Stomach smooth muscle (tissue), 2 donors: Measurements from ENCODE around the gene RHBDL1.
"Not testable (repeated sequence)": the region's sequence is repeated elsewhere in the genome, so short reads cannot be mapped to it uniquely, and the experiment has no call there.

Experiments
- H3K27ac ChIP-seq: one replicate; pipeline ENCODE4 v1.7.0; 2013; ENCODE audit warnings: mild to moderate bottlenecking, low read length, inconsistent platforms
- H3K27me3 ChIP-seq, 2 donors: one replicate each; pipeline ENCODE4 v1.7.0; 2013; ENCODE audit warnings: low read length in 2 of 2; ENCODE audit not compliant: insufficient read depth in 2 of 2, control insufficient read depth in 1 of 2
- H3K36me3 ChIP-seq, 2 donors: one replicate each; pipeline ENCODE4 v1.7.0; 2013; ENCODE audit warnings: low read length in 2 of 2; ENCODE audit not compliant: control insufficient read depth in 2 of 2, insufficient read depth in 2 of 2
- H3K4me1 ChIP-seq: one replicate; pipeline ENCODE4 v1.7.0; 2013; ENCODE audit warnings: low read length; ENCODE audit not compliant: control insufficient read depth, insufficient read depth
- H3K4me3 ChIP-seq, 2 donors: one replicate each; pipeline ENCODE4 v1.7.0; 2013; ENCODE audit warnings: low read length in 2 of 2
- H3K9ac ChIP-seq, 2 donors: one replicate each; pipeline ENCODE4 v1.7.0; 2013; ENCODE audit warnings: low read length in 2 of 2, mild to moderate bottlenecking in 1 of 2
- H3K9me3 ChIP-seq, 2 donors: one replicate each; pipeline ENCODE4 v1.7.0; 2013; ENCODE audit warnings: low read length in 2 of 2; ENCODE audit not compliant: control insufficient read depth in 2 of 2
- donor health status: healthy.
- donor health status: Pancreatic carcinoma.

RHBDL1 gene

DNA sequence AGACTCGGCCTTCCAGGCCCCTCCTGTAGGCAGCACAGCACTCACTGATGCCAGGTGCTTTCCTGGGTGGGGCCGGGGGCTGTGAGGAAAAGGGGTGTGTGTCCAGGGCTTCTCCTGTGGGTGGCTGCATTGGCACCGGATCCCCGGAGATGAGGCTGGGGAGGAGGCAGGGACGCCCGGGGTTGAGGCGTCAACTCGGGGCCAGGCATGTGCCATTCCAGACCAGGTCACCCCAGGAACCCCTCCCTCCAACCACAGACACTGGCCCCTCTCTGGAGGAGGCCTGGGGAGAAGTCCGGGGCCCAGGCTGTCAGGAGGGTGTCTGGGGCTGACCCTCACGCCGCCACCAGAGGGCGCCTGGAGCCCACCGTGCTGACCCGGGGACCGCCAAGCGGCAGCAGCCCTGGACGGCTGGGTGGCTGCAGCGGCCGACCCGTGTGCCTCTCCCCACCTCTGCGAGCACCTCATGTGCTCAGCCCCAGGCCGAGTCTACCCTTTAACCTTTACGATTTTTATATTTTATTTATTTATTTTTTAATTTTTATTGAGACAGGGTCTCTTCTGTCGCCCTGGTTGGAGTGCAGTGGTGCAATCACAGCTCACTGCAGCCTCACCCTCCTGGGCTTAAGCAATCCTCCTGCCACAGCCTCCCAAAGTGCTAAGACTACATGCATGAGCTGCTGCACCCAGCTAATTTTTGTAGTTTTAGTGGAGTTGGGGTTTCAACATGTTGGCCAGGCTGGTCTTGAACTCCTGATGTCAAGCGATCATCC lies 36.3 kb downstream of the RHBDL1 start:
- H3K9ac ChIP-seq = no peak overlapping the region

DNA sequence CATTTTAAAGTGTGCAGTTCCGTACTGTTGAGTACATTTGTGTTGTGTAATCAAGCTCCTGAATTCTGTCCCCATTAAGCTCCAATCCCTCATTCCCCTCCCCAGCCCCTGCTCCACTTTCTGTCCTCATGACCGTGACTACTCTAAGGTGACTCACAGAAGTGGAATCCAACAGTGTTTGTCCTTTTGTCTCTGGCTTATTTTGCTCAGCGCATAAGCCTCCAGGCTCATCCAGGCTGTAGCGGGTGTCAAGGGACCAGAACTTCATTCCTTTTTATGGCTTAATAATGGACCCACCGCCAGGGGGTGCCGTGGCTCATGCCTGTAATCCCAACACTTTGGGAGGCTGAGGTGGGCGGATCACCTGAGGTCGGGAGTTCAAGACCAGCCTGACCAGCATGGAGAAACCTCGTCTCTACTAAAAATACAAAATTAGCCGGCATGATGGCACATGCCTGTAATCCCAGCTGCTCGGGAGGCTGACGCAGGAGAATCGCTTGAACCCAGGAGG lies 37.3 kb downstream of the RHBDL1 start:
- Histone ChIP-seq H3K4me1 (peaks cover 40% of the 10 kb centered on the region), H3K27me3 (peaks cover 38 to 49% of the 10 kb centered on the region in 2 donors)

More for the DNA sequence above, 36.3 kb downstream of the RHBDL1 start:
- peaks cover 46 to 53% of the 10 kb centered on the region in 2 donors for H3K27me3 ChIP-seq
- no peak overlapping the region for H3K4me3 ChIP-seq
- no peaks in the 10 kb centered on the region for H3K36me3 ChIP-seq
- H3K27ac ChIP-seq = no peak overlapping the region
- no peaks in the 10 kb centered on the region for H3K9me3 ChIP-seq
- peaks cover 35% of the 10 kb centered on the region for H3K4me1 ChIP-seq

DNA sequence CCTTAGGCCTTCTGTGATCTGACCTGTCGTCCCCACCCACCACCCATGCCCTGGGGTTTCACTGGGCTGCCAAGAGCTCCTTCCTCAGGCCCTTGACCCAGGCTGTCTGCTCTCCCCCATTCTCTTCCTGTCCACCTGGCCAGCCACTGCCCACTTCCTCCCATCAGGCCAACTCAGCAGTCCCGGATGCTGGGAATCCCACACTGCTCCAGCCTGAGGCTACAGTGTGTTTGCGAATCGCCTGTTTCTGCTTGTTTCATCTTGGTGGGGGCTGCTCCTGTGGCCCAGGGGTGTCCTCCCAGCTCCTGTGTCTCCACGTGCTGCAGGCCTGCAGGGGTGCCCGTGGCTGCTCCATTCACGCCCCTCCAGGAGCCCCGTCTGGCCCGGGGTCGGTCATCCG lies 38.6 kb downstream of the RHBDL1 start:
- peaks cover 44% of the 10 kb centered on the region for H3K4me1 ChIP-seq
- no peak overlapping the region for H3K27ac ChIP-seq
- no peaks in the 10 kb centered on the region for H3K9me3 ChIP-seq
- H3K9ac ChIP-seq = no peak overlapping the region
- H3K27me3 ChIP-seq = peaks cover 25 to 37% of the 10 kb centered on the region in 2 donors
- H3K4me3 ChIP-seq = no peak overlapping the region
- no peaks in the 10 kb centered on the region for H3K36me3 ChIP-seq

More for the DNA sequence above, 37.3 kb downstream of the RHBDL1 start:
- not testable (repeated sequence) for H3K4me3 ChIP-seq, H3K9me3 ChIP-seq, H3K36me3 ChIP-seq, H3K9ac ChIP-seq, H3K27ac ChIP-seq

DNA sequence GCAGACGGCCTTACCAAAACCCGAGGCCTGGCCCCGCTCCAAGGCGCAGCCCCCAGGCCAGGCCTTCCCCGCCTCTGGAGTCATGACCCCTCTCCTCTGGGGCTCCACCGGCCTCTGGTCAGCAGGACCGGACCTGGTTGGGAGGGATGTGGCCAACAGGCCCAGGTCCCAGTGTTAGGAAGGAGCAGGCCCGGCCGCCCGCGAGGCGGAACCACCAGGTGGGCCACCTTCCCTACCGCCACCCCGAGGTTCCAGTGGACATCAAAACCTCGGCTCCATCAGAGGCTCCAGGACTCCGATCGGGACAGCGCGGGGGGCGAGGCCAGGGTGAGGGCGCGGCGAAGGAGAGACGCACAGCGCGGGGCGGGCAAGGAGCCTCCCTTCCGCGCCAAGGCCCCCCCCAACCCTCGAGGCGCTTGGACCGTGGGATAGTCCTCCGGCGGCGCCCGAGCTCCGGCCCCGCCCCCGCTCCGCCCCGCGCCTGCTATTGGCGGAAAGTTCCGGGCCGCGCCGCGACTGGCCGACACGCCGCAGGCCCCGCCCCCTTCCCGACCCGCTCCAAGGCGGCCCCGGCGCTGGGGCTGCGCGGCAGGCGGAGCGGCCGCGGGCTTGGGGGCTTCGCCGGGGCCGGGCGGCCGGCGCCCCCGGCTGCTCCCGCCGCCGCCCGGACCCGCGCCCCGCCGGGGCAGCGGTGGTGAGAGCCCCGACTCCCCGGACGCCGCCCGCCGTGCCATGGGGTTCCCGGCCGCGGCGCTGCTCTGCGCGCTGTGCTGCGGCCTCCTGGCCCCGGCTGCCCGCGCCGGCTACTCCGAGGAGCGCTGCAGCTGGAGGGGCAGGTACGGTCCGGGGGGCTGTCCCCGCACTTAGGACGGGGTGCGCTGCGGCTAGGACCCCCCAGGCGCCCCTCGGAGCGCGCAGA lies 39.3 kb downstream of the RHBDL1 start, which contains the start of gene METRN:
TSS of gene METRN (plus strand) at position 561 of the 919 bp plus-strand sequence. CDS start at position 733, 172 bp downstream.
- H3K4me3 ChIP-seq = peak within 1 kb of the TSS; percentile 40 to 74
- peaks cover 19 to 30% of the 10 kb centered on the region in 2 donors for H3K27me3 ChIP-seq
- no peak within 1 kb of the TSS for H3K27ac ChIP-seq
- H3K36me3 ChIP-seq = no peaks in the 10 kb centered on the region
- H3K9me3 ChIP-seq = no peaks in the 10 kb centered on the region
- H3K4me1 ChIP-seq = peaks cover 48% of the 10 kb centered on the region
- H3K9ac ChIP-seq = peak within 1 kb of the TSS; percentile 38 to 47

DNA sequence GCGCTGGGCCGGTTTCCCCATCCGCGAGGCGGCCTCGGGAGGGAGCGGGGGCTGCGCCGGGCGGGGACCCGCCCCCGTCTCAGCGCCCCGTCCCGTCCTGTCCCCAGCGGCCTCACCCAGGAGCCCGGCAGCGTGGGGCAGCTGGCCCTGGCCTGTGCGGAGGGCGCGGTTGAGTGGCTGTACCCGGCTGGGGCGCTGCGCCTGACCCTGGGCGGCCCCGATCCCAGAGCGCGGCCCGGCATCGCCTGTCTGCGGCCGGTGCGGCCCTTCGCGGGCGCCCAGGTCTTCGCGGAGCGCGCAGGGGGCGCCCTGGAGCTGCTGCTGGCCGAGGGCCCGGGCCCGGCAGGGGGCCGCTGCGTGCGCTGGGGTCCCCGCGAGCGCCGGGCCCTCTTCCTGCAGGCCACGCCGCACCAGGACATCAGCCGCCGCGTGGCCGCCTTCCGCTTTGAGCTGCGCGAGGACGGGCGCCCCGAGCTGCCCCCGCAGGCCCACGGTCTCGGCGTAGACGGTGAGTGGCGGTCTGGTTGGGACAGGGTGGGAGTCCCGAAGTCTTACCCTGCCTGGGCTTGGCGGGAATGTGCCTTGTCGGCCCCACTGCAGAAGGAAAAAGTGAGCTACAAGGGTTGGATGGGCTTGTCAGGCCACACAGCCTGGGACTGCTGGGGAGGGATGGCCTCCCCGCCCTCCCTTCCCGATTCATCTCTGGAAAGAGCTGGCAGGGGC lies 40.2 kb downstream of the RHBDL1 start:
- peak overlapping the region; percentile 38 to 47 for H3K9ac ChIP-seq

DNA sequence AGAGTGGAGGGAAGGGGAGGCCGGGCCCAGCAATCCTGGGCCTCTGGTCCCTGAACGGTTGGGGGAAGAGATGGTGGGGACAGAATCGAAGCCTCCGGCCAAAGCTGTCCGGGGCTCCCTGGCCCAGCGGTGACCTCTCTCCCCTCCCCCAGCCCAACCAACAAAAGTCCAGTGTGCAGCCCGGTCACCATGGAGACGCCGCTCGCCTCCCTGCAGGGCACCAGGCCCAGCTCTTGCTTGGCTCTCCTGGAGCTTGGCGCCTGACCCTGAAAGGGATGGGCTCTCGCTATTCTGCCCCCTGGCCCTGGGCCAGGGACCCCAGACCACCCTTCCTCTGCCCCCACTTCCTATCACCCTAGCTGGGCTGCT lies 40.7 kb downstream of the RHBDL1 start:
- H3K9me3 ChIP-seq = no peaks in the 10 kb centered on the region
- H3K36me3 ChIP-seq = no peaks in the 10 kb centered on the region
- no peak overlapping the region for H3K27ac ChIP-seq
- H3K4me3 ChIP-seq = peak overlapping the region; percentile 40 to 74
- peaks cover 56% of the 10 kb centered on the region for H3K4me1 ChIP-seq
- peaks cover 6 to 16% of the 10 kb centered on the region in 2 donors for H3K27me3 ChIP-seq
- H3K9ac ChIP-seq = peak overlapping the region; percentile 20 to 47

More for the DNA sequence above, 40.2 kb downstream of the RHBDL1 start:
- Histone ChIP-seq H3K4me1 (peaks cover 51% of the 10 kb centered on the region), H3K36me3 (no peaks in the 10 kb centered on the region), H3K27me3 (peaks cover 11 to 22% of the 10 kb centered on the region in 2 donors), H3K27ac (no peak overlapping the region), H3K4me3 (peak overlapping the region; percentile 40 to 74), H3K9me3 (no peaks in the 10 kb centered on the region)

DNA sequence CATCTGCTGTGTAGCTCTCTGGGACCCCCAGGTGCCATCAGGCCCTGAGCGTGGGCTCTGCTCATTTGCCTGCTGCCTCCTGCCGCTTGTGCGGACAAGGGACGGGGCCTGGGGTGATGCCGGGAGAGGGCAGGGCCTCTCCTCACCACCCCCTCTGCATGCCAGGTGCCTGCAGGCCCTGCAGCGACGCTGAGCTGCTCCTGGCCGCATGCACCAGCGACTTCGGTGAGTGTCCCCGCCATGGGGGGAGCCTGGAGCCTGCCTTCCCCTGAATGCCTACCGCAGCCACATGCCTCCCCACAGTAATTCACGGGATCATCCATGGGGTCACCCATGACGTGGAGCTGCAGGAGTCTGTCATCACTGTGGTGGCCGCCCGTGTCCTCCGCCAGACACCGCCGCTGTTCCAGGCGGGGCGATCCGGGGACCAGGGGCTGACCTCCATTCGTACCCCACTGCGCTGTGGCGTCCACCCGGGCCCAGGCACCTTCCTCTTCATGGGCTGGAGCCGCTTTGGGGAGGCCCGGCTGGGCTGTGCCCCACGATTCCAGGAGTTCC lies 41.4 kb downstream of the RHBDL1 start:
- peaks cover 2 to 12% of the 10 kb centered on the region in 2 donors for H3K27me3 ChIP-seq
- peak overlapping the region in 1 of 2 donors; percentile 74 for H3K4me3 ChIP-seq
- no peaks in the 10 kb centered on the region for H3K9me3 ChIP-seq
- H3K9ac ChIP-seq = no peak overlapping the region
- H3K36me3 ChIP-seq = no peaks in the 10 kb centered on the region
- H3K4me1 ChIP-seq = peaks cover 62% of the 10 kb centered on the region
- no peak overlapping the region for H3K27ac ChIP-seq

DNA sequence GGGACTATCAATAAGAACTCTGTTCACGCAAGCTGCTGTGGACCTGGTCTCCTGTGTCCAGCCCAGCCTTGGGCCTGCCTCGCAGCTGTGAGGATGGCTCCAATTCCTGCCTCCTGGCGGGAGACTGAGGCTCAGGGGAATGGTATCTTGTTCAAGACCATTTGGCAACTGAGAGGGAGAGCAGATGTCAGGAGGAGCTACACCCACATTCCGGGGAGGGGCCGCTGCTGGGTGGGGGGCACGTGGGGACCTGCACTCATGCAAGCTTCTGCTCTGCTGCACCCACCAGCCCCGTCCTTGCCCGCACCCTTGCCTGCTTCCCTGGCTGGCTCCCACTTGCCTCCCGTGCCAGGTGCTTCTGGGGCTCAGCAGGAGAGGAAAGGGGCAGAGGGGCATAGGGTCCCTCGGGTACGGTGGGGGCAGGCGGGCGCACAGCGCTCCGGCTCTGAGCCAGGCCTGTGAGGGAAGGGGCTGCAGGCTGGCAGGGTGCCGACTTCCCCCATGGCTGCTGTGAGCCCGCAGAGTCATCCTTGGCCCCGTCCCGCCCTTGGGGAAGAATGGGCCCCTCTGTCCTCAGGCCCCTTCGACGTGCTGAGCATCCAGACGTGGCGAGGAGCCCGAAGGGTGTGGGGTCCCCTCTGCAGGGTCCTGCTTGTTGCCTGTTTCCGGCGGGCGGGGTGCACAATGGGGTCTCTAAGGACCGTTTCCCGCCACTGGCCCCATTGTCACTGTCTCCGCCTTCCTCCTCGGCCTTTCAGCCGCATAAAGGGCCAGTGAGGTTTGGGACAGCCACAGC lies 42.2 kb downstream of the RHBDL1 start:
- H3K9me3 ChIP-seq = no peaks in the 10 kb centered on the region
- peaks cover 2 to 12% of the 10 kb centered on the region in 2 donors for H3K27me3 ChIP-seq
- no peak overlapping the region for H3K27ac ChIP-seq
- H3K4me3 ChIP-seq = no peak overlapping the region
- peaks cover 67% of the 10 kb centered on the region for H3K4me1 ChIP-seq
- H3K36me3 ChIP-seq = no peaks in the 10 kb centered on the region
- H3K9ac ChIP-seq = no peak overlapping the region

DNA sequence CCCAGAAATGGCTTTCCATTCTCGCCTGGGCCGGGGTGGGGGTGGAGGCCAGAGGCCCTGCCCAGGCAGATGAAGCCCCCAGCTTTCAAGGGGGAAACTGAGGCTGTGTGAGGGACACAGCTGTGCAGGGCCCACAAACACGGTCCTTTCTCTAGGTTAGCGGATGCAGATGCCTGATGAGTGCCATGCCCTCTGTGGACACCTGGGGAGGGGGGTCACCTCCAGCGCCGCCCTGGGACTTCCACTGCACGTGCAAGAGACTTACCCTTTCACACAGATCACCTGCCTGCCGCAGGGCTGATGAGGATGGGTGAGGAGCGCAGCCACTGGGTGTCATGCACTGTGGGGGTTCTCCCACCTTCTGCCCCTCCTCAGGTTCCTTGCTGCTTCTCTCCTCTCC lies 42.9 kb downstream of the RHBDL1 start:
- Histone ChIP-seq H3K9ac (no peak overlapping the region), H3K36me3 (no peaks in the 10 kb centered on the region), H3K4me3 (no peak overlapping the region), H3K9me3 (no peaks in the 10 kb centered on the region), H3K4me1 (peaks cover 67% of the 10 kb centered on the region), H3K27ac (no peak overlapping the region), H3K27me3 (peaks cover 2 to 12% of the 10 kb centered on the region in 2 donors)
